HepG2 (cell line): ENCODE results near the gene FOXS1. TPM values are rescaled to one million over a fixed set of nuclear protein-coding genes. Genes with fewer than 3 reads are reported as not detected.

Experiments used
- ATAC-seq: fragments of 200-7000 bp; cut with Tn5 transposase; 3 replicates; pipeline ENCODE4 v1.9.1; 2020; ENCODE audit warnings: mild to moderate bottlenecking, moderate library complexity
- BruUV-seq: library from RNA; stranded (reverse); fragments of 400-500 nt; replicated peaks from 2 replicates; lab custom pipeline; 2021; lab: Mats Ljungman, UMichigan
- CTCF ChIA-PET: fragments of 300-600 bp; formaldehyde crosslinking; extraction: SDS; loops from one replicate; lab custom pipeline; 2021; ENCODE audit warnings: low total read pairs, inconsistent platforms, low intra/inter-chr PET ratio; lab: Yijun Ruan, JAX
- POLR2A ChIA-PET: fragments of 350-600 bp; sonication (Branson Sonifier 250); formaldehyde crosslinking; loops from one replicate; lab custom pipeline; 2020; ENCODE audit warnings: antibody characterized with exemption, inconsistent platforms; lab: Yijun Ruan, JAX
- DNase-seq: peaks from one replicate; pipeline ENCODE4 v3.0.0-alpha.2; 2015; ENCODE audit warnings: low spot score
- FAIRE-seq: peaks from 3 replicates; lab custom pipeline; 2011; peaks lifted over from hg19 to GRCh38; lab: Jason Lieb, UNC
- H2AFZ ChIP-seq: one replicate; pipeline ENCODE4 v1.6.1; 2011; ENCODE audit warnings: low read length, inconsistent platforms
- H3K27ac ChIP-seq: fragments of 300-600 bp; 3 replicates; pipeline ENCODE4 v1.8.0; 2011; ENCODE audit warnings: mixed run types, mild to moderate bottlenecking, mixed read lengths, low read length, inconsistent platforms; ENCODE audit not compliant: insufficient read depth; ENCODE audit errors: extremely low read length
- H3K27me3 ChIP-seq, 2 experiments: fragments of 200-600 bp in 1 of 2; 2 replicates in 1 of 2; 3 replicates in 1 of 2; pipeline versions ENCODE4 v1.6.0 to v1.8.0; 2011; ENCODE audit warnings: low read length in 2 of 2, mild to moderate bottlenecking in 2 of 2, moderate library complexity in 2 of 2, inconsistent platforms in 1 of 2; ENCODE audit not compliant: insufficient read depth in 2 of 2, control insufficient read depth in 1 of 2
- H3K36me3 ChIP-seq, 2 experiments: fragments of 200-600 bp in 1 of 2; replicated peaks in 1 of 2; 2 replicates in 1 of 2; 3 replicates in 1 of 2; pipeline versions ENCODE4 v1.5.1 to v1.8.0; 2011; ENCODE audit warnings: low read length in 2 of 2, inconsistent platforms in 1 of 2; ENCODE audit not compliant: insufficient read depth in 2 of 2, control insufficient read depth in 1 of 2
- H3K4me1 ChIP-seq: 2 replicates; pipeline ENCODE4 v1.5.1; 2012; ENCODE audit warnings: low read length, inconsistent platforms; ENCODE audit not compliant: insufficient read depth
- H3K4me2 ChIP-seq: 2 replicates; pipeline ENCODE4 v1.6.0; 2011; ENCODE audit warnings: low read depth, low read length, inconsistent platforms
- H3K4me3 ChIP-seq, 3 experiments: fragments of 200-600 bp in 1 of 3; sonication (generic), shearing (Covaris generic) in 1 of 3; replicated peaks in 1 of 3; 2 replicates each; pipeline ENCODE4 v1.5.1; 2011 to 2016; ENCODE audit warnings: low read length in 3 of 3, inconsistent platforms in 2 of 3, low read depth in 2 of 3, mild to moderate bottlenecking in 2 of 3, control low read depth in 1 of 3, mixed read lengths in 1 of 3; ENCODE audit not compliant: insufficient read depth in 1 of 3
- H3K79me2 ChIP-seq: one replicate; pipeline ENCODE4 v1.6.1; 2011; ENCODE audit warnings: low read length, inconsistent platforms; ENCODE audit not compliant: insufficient read depth
- H3K9ac ChIP-seq: 2 replicates; pipeline ENCODE4 v1.6.0; 2011; ENCODE audit warnings: mild to moderate bottlenecking, low read depth, low read length, inconsistent platforms; ENCODE audit not compliant: insufficient read depth
- H3K9me3 ChIP-seq: 2 replicates; pipeline ENCODE4 v1.5.1; 2012; ENCODE audit warnings: mild to moderate bottlenecking, low read length
- H4K20me1 ChIP-seq: 2 replicates; pipeline ENCODE4 v1.6.0; 2011; ENCODE audit warnings: inconsistent platforms, mild to moderate bottlenecking, low read length, moderate library complexity; ENCODE audit not compliant: insufficient read depth
- BHLHE40 ChIP-seq: IDR thresholded peaks from 2 replicates; pipeline ENCODE4 v1.6.1; 2011; ENCODE audit warnings: low read length, improper control_type of control experiment
- BRD4 ChIP-seq: sonication (generic); formaldehyde crosslinking; IDR thresholded peaks from 2 replicates; pipeline ENCODE4 v1.4.0; 2020; ENCODE audit warnings: missing genetic modification reagents
- IRF2 ChIP-seq: IDR thresholded peaks from 2 replicates; pipeline ENCODE4 v1.6.1; 2018; ENCODE audit warnings: missing genetic modification reagents, missing compliant biosample characterization
- IRF9 ChIP-seq: sonication (generic); formaldehyde crosslinking; IDR thresholded peaks from 2 replicates; pipeline ENCODE4 v1.8.0; 2022; ENCODE audit warnings: missing genetic modification reagents, mild to moderate bottlenecking, borderline replicate concordance
- MAFF ChIP-seq: IDR thresholded peaks from 2 replicates; pipeline ENCODE4 v1.6.1; 2011; ENCODE audit warnings: low read depth, low read length, improper control_type of control experiment
- TFDP1 ChIP-seq: IDR thresholded peaks from 2 replicates; pipeline ENCODE4 v1.6.1; 2016; ENCODE audit warnings: missing compliant biosample characterization, missing genetic modification reagents, borderline replicate concordance
- YEATS4 ChIP-seq: sonication (generic); formaldehyde crosslinking; IDR thresholded peaks from 2 replicates; pipeline ENCODE4 v1.4.0; 2020; ENCODE audit warnings: missing genetic modification reagents, borderline replicate concordance
- ZNF687 ChIP-seq: sonication (generic); formaldehyde crosslinking; IDR thresholded peaks from 2 replicates; pipeline ENCODE4 v1.5.1; 2020; ENCODE audit warnings: mild to moderate bottlenecking, missing genetic modification reagents, moderate library complexity
- ZNF713 ChIP-seq: sonication (generic); formaldehyde crosslinking; IDR thresholded peaks from 2 replicates; pipeline ENCODE4 v1.4.0; 2020; ENCODE audit warnings: mild to moderate bottlenecking, missing genetic modification reagents
- WGBS: methylation state at CpG from one replicate; pipeline ENCODE4 v1.1.6; 2017; ENCODE audit warnings: low lambda C conversion rate; 5-methylcytosine and 5-hydroxymethylcytosine counted together
- in situ Hi-C: cut with HindIII; loops from 2 replicates; pipeline ENCODE4 v1.10.0; 2017; ENCODE audit warnings: low pct_unique_long_range_greater_than_20kb; ENCODE audit not compliant: extremely low pct_ligation_motif_present
- intact Hi-C: fragments of 100-400 bp; cut with micrococcal nuclease; formaldehyde crosslinking; loops from one replicate; pipeline ENCODE4 v1.10.0; 2022; ENCODE audit not compliant: unreplicated experiment
- polyA plus RNA-seq, 8 experiments: library from polyadenylated mRNA; depleted of rRNA in 3 of 8; stranded (reverse) in 7 of 8; unstranded in 1 of 8; fragments of >200 nt; fragmentation: Illumina TruSeq in 4 of 8; extraction: Trizol in 4 of 8; gene quantifications; 2 replicates each; pipeline versions ENCODE4 v1.2.1 to v1.2.3, GENCODE V29; 2011 to 2016; ENCODE audit warnings: low read depth in 4 of 8, missing spikeins in 1 of 8, mixed read lengths in 1 of 8; ENCODE audit not compliant: insufficient read depth in 1 of 8
- total RNA-seq, 5 experiments: library from RNA; depleted of rRNA; stranded (reverse); fragments of >200 nt; fragmentation: Illumina TruSeq; extraction: Trizol; gene quantifications; 2 replicates each; pipeline ENCODE4 v1.2.3, GENCODE V29; 2016; ENCODE audit warnings: low read depth in 1 of 5

FOXS1 gene
- total and polyA plus RNA-seq, 2 of the 13 experiments (the other 11 are each of a cell fraction or from before 2014, with no cell fraction given), result not detected

- TF ChIP-seq ZNF687 (CRISPR knock-in tag) (peak; percentile 9; the same call in 1 of the 2 replicates), IRF2 (CRISPR knock-in tag) (no peak), ZNF713 (CRISPR knock-in tag) (0 out of 2 replicates have a peak, but pooled peaks have one; percentile 11), MAFF (no peak)
These were observed 11.4 kb downstream of the FOXS1 start (continued) for GRCh38 chr20:31833931-31834521.

GRCh38 chr20:31833130-31833930 is 12.1 kb downstream of the FOXS1 start:
- WGBS, result 8% methylated on average over 10 of the region's 14 CpGs
- DNase-seq (peak; percentile 74), FAIRE-seq (peak; percentile 98), ATAC-seq (peak; percentile 83)
- H3K27me3 ChIP-seq, result peaks cover 2 to 6% of the 10 kb centered on the region in 2 experiments; a peak in 3 of 5 replicates
- peak overlapping the region; percentile 19 for H3K4me2 ChIP-seq
- no peaks in the 10 kb centered on the region for H4K20me1 ChIP-seq
- no peak overlapping the region for H3K9ac ChIP-seq
- H3K4me3 ChIP-seq, result no peak overlapping the region
- in situ Hi-C loops (no loop called here), intact Hi-C loops (loop anchor here (1.0 kb wide), 1 partner anchor 11 kb away; no protein-coding TSS in a partner anchor)
- no peak overlapping the region for H2AFZ ChIP-seq
- POLR2A ChIA-PET, result no interaction called here
- CTCF ChIA-PET, result interaction anchor here (0.6 to 1.9 kb wide), 3 partner anchors 10 to 198 kb away, joined by 3 to 11 read pairs (median 7); no protein-coding TSS in a partner anchor
- no peaks in the 10 kb centered on the region for H3K36me3 ChIP-seq
- H3K4me1 ChIP-seq, result peaks cover 31% of the 10 kb centered on the region
- H3K79me2 ChIP-seq, result no peaks in the 10 kb centered on the region
- no TSS peak for BruUV-seq
- H3K27ac ChIP-seq, result no peak overlapping the region
- H3K9me3 ChIP-seq, result no peaks in the 10 kb centered on the region
- TF ChIP-seq TFDP1 (CRISPR knock-in tag) (no peak), YEATS4 (CRISPR knock-in tag) (no peak), IRF9 (peak; percentile 70; the same call in 1 of the 2 replicates), BHLHE40 (peak; percentile 46), ZNF687 (CRISPR knock-in tag) (peak; percentile 30; the same call in 1 of the 2 replicates), BRD4 (CRISPR knock-in tag) (no peak)
